NCI-H1417 treated with DMSO at 0.1 percent for 48 hours (cell line): Measurements from ENCODE around the gene BMP8A.

ENCODE experiments used
- DNase-seq: peaks from one replicate; lab custom pipeline; 2025; lab: John Stamatoyannopoulos, UW

The BMP8A gene

GRCh38 chr1:39571178-39571483 is 79.7 kb downstream of the BMP8A start:
- DNase-seq: no peak

DNA sequence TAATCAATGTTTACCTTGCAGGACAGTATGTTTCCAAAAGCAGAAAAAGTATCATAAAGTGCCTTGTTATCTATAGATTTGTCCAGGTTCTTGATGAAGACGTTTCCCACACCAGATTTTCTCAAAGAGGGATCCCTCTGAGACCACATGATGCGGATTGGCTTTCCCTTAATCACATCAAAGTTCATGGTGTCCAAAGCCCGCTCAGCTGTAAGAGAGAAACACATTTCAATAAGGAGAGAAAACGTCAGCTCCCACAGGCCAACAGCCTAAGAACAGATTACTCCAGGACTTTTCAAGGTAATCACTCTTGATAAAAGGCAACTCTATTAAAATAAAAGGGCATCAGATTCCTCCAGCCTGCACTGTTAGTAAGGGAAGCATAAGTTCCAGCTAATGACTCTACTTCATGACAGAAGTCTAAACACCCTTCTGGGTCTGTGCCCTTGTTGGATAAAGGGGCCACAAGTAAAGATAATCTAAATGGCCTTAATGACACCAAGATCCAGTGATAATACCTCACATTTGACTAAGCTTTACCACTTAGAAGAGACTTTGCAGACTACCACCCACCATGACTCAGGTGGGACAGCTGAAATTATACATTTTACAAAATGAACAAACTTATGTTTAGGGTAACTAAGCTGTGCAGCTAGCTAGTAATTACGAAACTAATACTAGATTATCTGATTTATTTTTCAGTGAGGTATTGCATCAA is 81.1 kb downstream of the BMP8A start:
- no peak for DNase-seq

GRCh38 chr1:39573097-39573465 is 81.6 kb downstream of the BMP8A start:
- DNase-seq: no peak

DNA sequence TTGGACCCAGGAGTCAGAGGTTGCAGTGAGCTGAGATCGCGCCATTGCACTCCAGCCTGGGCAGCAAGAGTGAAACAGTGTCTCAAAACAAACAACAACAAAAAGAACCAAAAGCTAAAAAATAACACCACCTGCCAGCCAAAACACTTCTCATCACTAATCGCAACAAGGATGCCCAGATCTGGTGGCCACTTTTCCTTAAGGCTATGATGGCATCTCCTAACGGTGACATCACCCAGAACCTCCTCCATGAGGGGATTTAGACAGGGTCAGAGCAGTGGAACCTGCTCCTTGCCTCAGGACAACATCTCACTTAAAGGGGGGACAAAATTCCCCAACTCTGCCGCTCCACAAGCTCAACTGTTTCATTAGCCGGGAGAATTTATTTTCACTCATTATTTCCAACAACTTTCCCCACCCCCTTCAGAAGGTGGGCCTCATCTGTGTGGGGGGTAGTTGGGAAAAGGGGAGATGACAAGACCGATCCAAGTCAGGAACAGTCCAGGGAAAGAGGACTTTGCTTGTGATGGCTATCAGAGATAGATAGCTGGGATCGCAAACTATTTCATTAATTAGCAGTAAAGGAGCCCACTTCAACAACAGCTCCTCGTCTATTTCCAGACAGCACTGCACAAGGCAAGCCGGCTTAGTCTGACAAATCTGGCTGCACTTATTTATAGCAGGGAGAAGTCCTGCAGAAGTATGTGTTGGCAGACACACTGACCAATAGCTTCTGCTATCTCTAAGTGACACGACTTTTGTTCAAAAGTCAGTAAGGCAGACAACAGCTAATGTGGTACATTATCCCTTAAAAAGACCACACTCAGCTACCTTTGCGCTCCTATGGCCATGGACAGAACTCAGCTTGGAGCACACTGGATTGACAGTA is 82.5 kb downstream of the BMP8A start:
- no peak for DNase-seq

DNA sequence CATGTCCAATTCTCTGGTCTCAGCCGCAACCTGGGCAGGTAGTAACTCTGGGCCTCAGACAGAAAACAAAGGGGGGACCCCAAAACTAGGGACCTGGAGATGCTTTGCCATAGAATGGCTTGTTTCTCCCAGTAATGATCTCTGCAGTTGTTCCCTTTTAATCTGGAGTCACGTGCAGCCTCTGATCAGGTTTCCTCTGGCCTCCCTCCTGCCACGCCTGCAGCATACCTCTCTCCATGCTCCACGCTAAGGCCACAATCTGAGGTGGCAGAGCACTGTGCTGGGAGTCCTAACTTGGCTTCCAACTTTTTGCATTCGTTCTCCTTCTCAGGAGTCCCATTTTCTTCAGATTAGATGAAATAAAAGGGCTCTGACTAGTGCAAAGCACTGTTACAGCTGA is 83.2 kb downstream of the BMP8A start:
- no peak for DNase-seq
